Measurements from ENCODE around the gene ALDH1A1. TPM values are rescaled to one million over a fixed set of nuclear protein-coding genes. Genes with fewer than 3 reads are reported as not detected.
A peak's percentile ranks its signal among the peaks of the same experiment; 100 is the strongest.

Gene ALDH1A1
- total RNA-seq, 1 donor from 2014 or later, result 1.6 TPM

DNA sequence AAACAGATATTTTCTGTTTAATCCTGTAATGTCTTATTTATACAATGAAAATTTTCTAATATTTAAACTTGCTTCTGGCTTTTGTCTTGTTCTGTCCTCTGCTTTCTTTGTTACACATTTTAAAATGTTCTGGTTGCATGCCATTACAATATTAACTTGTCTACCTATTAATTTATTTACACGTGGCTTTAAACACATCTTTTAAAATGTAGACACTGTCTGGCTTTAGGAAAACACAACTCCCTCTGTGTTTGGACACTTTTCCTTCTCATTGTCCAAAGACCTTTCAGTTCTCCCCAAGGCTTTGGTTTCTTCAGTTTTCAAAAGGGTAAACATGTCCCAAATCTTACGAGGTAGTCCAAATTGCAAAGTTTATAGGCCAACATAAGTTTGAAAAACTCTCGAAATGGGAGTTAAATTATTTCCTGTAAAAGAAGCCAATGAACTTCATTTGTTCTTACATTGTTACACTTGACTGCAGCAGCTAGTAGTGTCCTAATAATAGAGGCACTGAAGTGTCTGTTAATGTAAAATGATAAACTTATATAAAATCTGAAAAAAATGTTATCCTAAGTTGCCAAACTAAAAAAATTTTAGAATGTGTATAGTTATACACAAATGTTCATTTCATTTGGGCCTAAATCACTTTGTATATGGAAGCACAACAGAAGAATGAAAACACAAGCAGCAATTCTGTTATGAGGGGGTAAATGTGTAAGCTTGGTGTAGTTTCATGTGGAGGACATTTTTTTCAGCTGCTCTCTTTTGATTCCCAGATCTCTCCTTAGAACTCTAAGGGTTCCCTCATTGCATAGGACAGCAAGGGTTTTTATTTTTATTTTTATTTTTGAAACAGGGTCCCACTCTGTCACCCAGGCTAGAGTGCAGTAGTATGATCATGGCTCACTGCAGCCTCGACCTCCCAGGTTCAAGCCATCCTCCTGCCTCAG is 53.8 kb downstream of the ALDH1A1 start:
- TF ChIP-seq CTCF (conservative IDR thresholded peaks at IDR 0.05; ENCODE audit: low read depth, low read length), result no peak
- no peak overlapping the region for H3K4me3 ChIP-seq (ENCODE audit: low read depth, low read length)
- no peak for DNase-seq (ENCODE audit: low read depth)

DNA sequence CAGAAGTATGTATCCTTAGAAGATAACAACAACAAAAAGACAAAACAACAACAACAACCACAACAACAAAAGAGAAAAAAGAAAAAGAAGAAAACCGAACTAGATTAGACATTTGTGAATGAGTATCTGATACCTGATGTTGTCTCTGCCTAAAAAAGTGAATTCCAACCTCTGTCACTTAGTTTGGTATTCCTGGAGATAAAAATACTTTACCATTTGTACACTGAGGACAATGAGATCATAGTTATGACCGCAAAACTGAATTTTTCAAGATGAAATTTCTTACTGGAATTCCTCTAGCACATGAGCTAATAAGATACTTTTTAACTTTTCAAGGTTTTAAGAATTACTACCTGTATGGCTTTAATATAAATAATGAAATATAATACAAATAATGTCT is 54.5 kb downstream of the ALDH1A1 start:
- no peak overlapping the region for H3K4me3 ChIP-seq (ENCODE audit: low read depth, low read length)
- DNase-seq (ENCODE audit: low read depth), result no peak
- TF ChIP-seq CTCF (conservative IDR thresholded peaks at IDR 0.05; ENCODE audit: low read depth, low read length), result no peak

DNA sequence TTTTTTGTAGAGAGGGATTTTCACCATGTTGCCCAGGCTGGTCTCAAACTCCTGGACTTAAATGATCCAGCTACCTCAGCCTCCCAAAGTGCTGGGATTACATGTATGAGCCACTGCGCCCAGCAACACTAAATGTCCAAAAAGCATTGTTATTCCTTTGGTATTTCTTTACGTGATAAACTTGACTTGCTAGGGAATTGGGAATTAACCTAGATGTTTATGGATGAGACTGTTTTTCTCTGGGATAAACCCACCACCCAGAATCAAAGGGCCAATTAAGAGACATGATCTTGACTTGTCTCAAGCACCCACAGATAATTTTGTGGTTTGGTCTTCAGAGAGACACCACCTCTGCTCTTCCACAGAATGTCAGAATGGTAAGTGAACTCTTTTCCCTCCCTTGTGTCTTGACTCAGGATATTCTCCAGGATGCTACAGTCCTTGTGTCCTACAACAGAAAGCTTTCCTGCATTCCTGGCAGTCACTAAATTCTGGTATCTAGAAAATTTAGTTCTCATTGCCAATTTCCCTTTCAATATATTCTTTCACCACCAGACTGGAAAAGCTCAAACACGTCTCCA is 55.7 kb downstream of the ALDH1A1 start:
- no peak overlapping the region for H3K4me3 ChIP-seq (ENCODE audit: low read depth, low read length)
- TF ChIP-seq CTCF (conservative IDR thresholded peaks at IDR 0.05; ENCODE audit: low read depth, low read length), result no peak
- DNase-seq (ENCODE audit: low read depth), result no peak

GRCh38 chr9:72896439-72896838 is 56.4 kb downstream of the ALDH1A1 start:
- DNase-seq (ENCODE audit: low read depth), result no peak
- TF ChIP-seq CTCF (conservative IDR thresholded peaks at IDR 0.05; ENCODE audit: low read depth, low read length), result no peak
- no peak overlapping the region for H3K4me3 ChIP-seq (ENCODE audit: low read depth, low read length)

DNA sequence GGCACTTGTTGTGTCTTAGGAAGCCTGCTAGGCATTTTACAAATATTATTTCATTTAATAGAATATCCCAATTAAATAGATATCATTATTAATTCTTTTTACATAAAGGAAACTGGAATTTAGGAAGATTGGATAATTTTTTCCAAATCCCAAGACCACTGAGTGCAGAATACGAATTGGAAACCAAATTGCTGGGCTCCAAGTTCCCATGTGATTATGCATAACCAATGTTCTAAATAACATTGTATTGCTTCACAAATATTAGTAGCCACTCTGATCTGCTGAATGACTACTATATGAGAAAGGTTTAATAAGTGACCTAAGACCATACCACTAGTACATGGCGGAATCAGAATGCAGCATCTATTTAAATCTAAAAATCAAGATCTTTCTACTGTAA is 57.7 kb downstream of the ALDH1A1 start:
- no peak overlapping the region for H3K4me3 ChIP-seq (ENCODE audit: low read depth, low read length)
- no peak for DNase-seq (ENCODE audit: low read depth)
- TF ChIP-seq CTCF (conservative IDR thresholded peaks at IDR 0.05; ENCODE audit: low read depth, low read length), result no peak

DNA sequence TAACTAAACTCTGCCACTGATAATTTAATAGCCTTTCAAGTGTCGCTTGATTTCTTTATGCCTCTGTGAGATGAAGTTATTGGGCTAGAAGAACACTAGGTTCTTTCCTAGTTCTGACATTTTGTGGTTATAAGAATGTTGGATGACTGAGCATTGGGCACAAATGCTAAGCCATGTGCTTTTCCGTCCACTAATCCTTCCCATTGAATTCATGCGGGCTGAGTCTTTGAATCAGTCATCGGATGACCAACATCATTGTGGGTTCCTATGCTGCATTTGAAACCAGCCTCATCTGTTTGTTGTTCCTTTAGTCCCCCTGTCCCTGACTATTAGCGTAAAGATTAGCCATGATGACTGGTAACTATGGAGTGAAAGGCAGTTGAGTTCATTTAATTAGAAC is 58.5 kb downstream of the ALDH1A1 start:
- peak; percentile 15 for DNase-seq (ENCODE audit: low read depth)
- no peak overlapping the region for H3K4me3 ChIP-seq (ENCODE audit: low read depth, low read length)
- no peak for TF ChIP-seq CTCF (conservative IDR thresholded peaks at IDR 0.05; ENCODE audit: low read depth, low read length)
